DOHH2 (cell line): ENCODE measurements around the gene UBR3.

Experiments used
- CTCF ChIP-seq: fragments of 200-600 bp; sonication (generic); IDR thresholded peaks from one replicate; pipeline ENCODE4 v1.5.1; 2014; ENCODE audit warnings: antibody characterized with exemption, mild to moderate bottlenecking, low read depth, low read length; ENCODE audit not compliant: poor library complexity, severe bottlenecking
- EZH2phosphoT487 ChIP-seq: fragments of 200-600 bp; sonication (generic); IDR thresholded peaks from 2 replicates; pipeline ENCODE4 v1.6.1; 2017; ENCODE audit warnings: borderline replicate concordance, mild to moderate bottlenecking, antibody characterized with exemption, low read length, moderate library complexity, mixed read lengths

DNA sequence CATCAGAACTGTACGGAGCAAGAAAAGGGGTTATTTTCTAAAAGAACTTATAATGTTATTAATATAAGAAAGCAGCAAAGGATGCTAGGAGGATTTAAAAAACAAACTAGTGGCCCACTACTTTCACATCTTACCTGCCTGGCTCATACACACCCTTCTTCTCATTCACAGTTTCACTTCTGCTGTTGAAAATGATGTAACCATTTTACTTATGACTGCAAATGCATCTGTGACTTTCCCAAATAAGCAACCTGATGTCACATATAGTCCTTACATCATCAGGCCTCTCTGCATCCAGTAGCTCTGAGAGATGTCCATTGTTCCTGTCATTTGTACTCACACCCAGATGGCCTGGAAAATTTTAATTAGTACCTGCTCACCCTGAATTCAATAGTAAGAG is 248.9 kb downstream of the UBR3 start:
- no peak for TF ChIP-seq CTCF
- no peak for TF ChIP-seq EZH2phosphoT487
